Vagina (tissue), 2 donors: ENCODE measurements around the gene TGIF1. TPM values are rescaled to one million over a fixed set of nuclear protein-coding genes. Genes with fewer than 3 reads are reported as not detected.

Experiments
- DNase-seq, 2 donors: peaks; one replicate each; pipeline ENCODE4 v3.0.0-alpha.2; 2017; ENCODE audit errors: extremely low spot score in 2 of 2
- H3K27ac ChIP-seq: fragments of 200-600 bp; sonication (generic); one replicate; pipeline ENCODE4 v1.5.1; 2019
- H3K27me3 ChIP-seq: fragments of 200-600 bp; sonication (generic); one replicate; pipeline ENCODE4 v1.5.1; 2019
- H3K36me3 ChIP-seq, 2 donors: fragments of 200-600 bp; sonication (generic); one replicate each; pipeline ENCODE4 v1.5.1; 2017 to 2019
- H3K4me1 ChIP-seq: fragments of 200-600 bp; sonication (generic); one replicate; pipeline ENCODE4 v1.5.1; 2019
- H3K4me3 ChIP-seq, 2 donors: fragments of 200-600 bp; sonication (generic); 1 replicate in 1 of 2; 2 replicates in 1 of 2; pipeline ENCODE4 v1.5.1; 2016 to 2019
- H3K9me3 ChIP-seq: fragments of 200-600 bp; sonication (generic); one replicate; pipeline ENCODE4 v1.5.1; 2019
- CTCF ChIP-seq, 3 experiments: fragments of 450-650 bp in 2 of 3; fragments of 200-600 bp in 1 of 3; sonication (generic) in 1 of 3; IDR thresholded peaks; one replicate each; pipeline ENCODE4 v1.5.1; 2017 to 2019; ENCODE audit warnings: antibody characterized with exemption in 3 of 3, mild to moderate bottlenecking in 2 of 3, moderate library complexity in 2 of 3
- POLR2A ChIP-seq, 2 donors: fragments of 450-650 bp; IDR thresholded peaks; one replicate each; pipeline ENCODE4 v1.6.1; 2017; ENCODE audit warnings: antibody characterized with exemption in 2 of 2, mild to moderate bottlenecking in 2 of 2, moderate library complexity in 2 of 2
- POLR2AphosphoS5 ChIP-seq, 2 donors: sonication (generic); formaldehyde crosslinking; IDR thresholded peaks; one replicate each; pipeline ENCODE4 v1.9.0; 2017; ENCODE audit warnings: antibody characterized with exemption in 2 of 2, mild to moderate bottlenecking in 2 of 2, low read depth in 1 of 2; ENCODE audit not compliant: insufficient read depth in 1 of 2
- intact Hi-C: fragments of 100-400 bp; cut with DNase I; formaldehyde crosslinking; loops from one replicate; pipeline ENCODE4 v1.15.1; 2023
- total RNA-seq: library from RNA; depleted of rRNA; stranded (reverse); fragments of >200 nt; gene quantifications from one replicate; pipeline ENCODE4 v1.2.3, GENCODE V29; 2016

The TGIF1 gene
- total RNA-seq, 1 donor from 2014 or later, result 60.9 TPM

GRCh38 chr18:3429121-3429520 lies 20.9 kb upstream of the TGIF1 start:
- no peak overlapping the region for H3K27ac ChIP-seq
- no peaks in the 10 kb centered on the region for H3K36me3 ChIP-seq
- no peaks in the 10 kb centered on the region for H3K27me3 ChIP-seq
- no peaks in the 10 kb centered on the region for H3K9me3 ChIP-seq
- intact Hi-C loops, result no loop called here
- H3K4me1 ChIP-seq, result no peaks in the 10 kb centered on the region
- H3K4me3 ChIP-seq, result no peak overlapping the region
- TF ChIP-seq CTCF (IDR thresholded peaks at IDR 0.05), result no peak
- TF ChIP-seq POLR2A (IDR thresholded peaks at IDR 0.05), result no peak
- TF ChIP-seq POLR2AphosphoS5 (IDR thresholded peaks at IDR 0.05; ENCODE audit: insufficient read depth in 1 of 2, low read depth in 1 of 2), result no peak
- DNase-seq, result no peak

GRCh38 chr18:3434685-3435084 lies 15.3 kb upstream of the TGIF1 start:
- Histone ChIP-seq H3K36me3 (no peaks in the 10 kb centered on the region), H3K4me3 (no peak overlapping the region), H3K4me1 (no peaks in the 10 kb centered on the region), H3K27ac (no peak overlapping the region), H3K9me3 (no peaks in the 10 kb centered on the region), H3K27me3 (no peaks in the 10 kb centered on the region)
- DNase-seq, result no peak
- intact Hi-C loops, result no loop called here
- no peak for TF ChIP-seq POLR2AphosphoS5 (IDR thresholded peaks at IDR 0.05; ENCODE audit: insufficient read depth in 1 of 2, low read depth in 1 of 2)
- no peak for TF ChIP-seq POLR2A (IDR thresholded peaks at IDR 0.05)
- no peak for TF ChIP-seq CTCF (IDR thresholded peaks at IDR 0.05)

- no peaks in the 10 kb centered on the region for H3K4me1 ChIP-seq
- H3K36me3 ChIP-seq, result no peaks in the 10 kb centered on the region
- no peak overlapping the region for H3K4me3 ChIP-seq
- no peak for DNase-seq
- TF ChIP-seq POLR2A (IDR thresholded peaks at IDR 0.05), result no peak
- TF ChIP-seq POLR2AphosphoS5 (IDR thresholded peaks at IDR 0.05; ENCODE audit: insufficient read depth in 1 of 2, low read depth in 1 of 2), result no peak
- no peak for TF ChIP-seq CTCF (IDR thresholded peaks at IDR 0.05)
- H3K27me3 ChIP-seq, result no peaks in the 10 kb centered on the region
- H3K27ac ChIP-seq, result no peak overlapping the region
- intact Hi-C loops, result loop anchor here (10.0 kb wide), 2 partner anchors 156 to 224 kb away; no protein-coding TSS in a partner anchor
- no peaks in the 10 kb centered on the region for H3K9me3 ChIP-seq
Observed at GRCh38 chr18:3440341-3440740, 9.6 kb upstream of the TGIF1 start.

GRCh38 chr18:3441290-3441689 lies 8.7 kb upstream of the TGIF1 start:
- TF ChIP-seq POLR2AphosphoS5 (IDR thresholded peaks at IDR 0.05; ENCODE audit: insufficient read depth in 1 of 2, low read depth in 1 of 2) (no peak), CTCF (IDR thresholded peaks at IDR 0.05) (peak in 1 of 3 experiments; percentile 30)
- no peak overlapping the region for H3K4me3 ChIP-seq
- H3K27me3 ChIP-seq, result no peaks in the 10 kb centered on the region
- intact Hi-C loops, result loop anchor here (10.0 kb wide), 2 partner anchors 156 to 224 kb away; no protein-coding TSS in a partner anchor
- H3K27ac ChIP-seq, result no peak overlapping the region
- peaks cover 1% of the 10 kb centered on the region for H3K4me1 ChIP-seq
- H3K9me3 ChIP-seq, result no peaks in the 10 kb centered on the region
- no peaks in the 10 kb centered on the region for H3K36me3 ChIP-seq
- DNase-seq, result no peak

DNA sequence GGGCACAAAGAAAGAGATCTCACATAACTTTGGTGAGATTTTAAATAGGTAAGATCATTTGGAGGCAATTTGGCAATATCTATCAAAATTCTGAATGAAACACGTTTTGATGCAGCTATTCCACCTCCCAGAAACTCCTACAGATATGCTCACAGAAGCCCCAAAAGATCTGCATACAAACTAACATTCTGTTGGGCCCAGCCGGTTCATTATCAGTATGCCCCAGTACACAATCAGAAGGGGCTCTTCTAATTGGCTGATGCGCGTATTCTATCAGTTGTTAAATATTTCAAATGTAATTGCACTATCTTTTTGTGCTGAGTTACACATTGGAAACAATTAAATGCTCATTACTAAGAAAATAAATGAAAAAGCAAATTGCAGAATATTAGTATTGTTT lies 7.1 kb upstream of the TGIF1 start:
- H3K36me3 ChIP-seq, result no peaks in the 10 kb centered on the region
- no peak overlapping the region for H3K4me3 ChIP-seq
- H3K27ac ChIP-seq, result no peak overlapping the region
- intact Hi-C loops, result loop anchor here (10.0 kb wide), 2 partner anchors 158 to 222 kb away; no protein-coding TSS in a partner anchor
- H3K9me3 ChIP-seq, result no peaks in the 10 kb centered on the region
- peaks cover 10% of the 10 kb centered on the region for H3K4me1 ChIP-seq
- H3K27me3 ChIP-seq, result no peaks in the 10 kb centered on the region
- no peak for DNase-seq
- no peak for TF ChIP-seq CTCF (IDR thresholded peaks at IDR 0.05)
